Stimulated activated CD8-positive, alpha-beta memory T cell treated with anti-CD3 and anti-CD28 coated beads, Interleukin-12 subunit alpha, Interleukin-12 subunit beta, amount 100 ng/mL, for 1 hour (primary cell): ENCODE data around the gene DDT.
"Not testable (repeated sequence)": the region's sequence is repeated elsewhere in the genome, so short reads cannot be mapped to it uniquely, and the experiment has no call there.

Experiments
- DNase-seq: peaks from one replicate; pipeline ENCODE4 v3.0.0-alpha.2; 2020; ENCODE audit warnings: low read depth

The DDT gene

DNA sequence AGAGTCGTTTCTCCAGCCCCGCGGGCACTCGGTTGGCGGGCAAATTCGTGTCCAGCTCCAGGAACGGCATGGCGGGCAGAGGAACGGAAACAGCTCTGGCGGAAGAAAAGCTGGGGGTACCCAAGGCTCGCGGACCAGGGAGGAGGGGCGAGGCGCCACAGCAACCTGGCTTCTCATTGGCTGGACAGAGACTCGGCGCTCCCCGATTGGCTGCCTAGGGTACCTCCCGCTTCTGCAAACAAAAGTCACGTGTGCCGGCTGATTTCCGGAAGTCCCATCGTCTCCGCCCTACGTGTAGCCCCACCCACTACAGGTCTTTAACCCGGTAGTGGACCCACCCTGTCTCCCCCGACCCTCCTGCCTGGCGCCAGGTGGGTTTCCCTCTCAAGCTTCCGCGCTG, at the start of gene DDT:
Gene DDT, minus strand, starts transcription at position 97 of the 400 bp plus-strand sequence. Its CDS starts 27 bp downstream, at position 70.
- not testable (repeated sequence) for DNase-seq

GRCh38 chr22:24023204-24023789, 49.1 kb upstream of the DDT start:
- no peak for DNase-seq

GRCh38 chr22:24021304-24021703, 47.1 kb upstream of the DDT start:
- no peak for DNase-seq

GRCh38 chr22:24016156-24016555, 41.9 kb upstream of the DDT start:
- DNase-seq, result no peak

- no peak for DNase-seq
Measured at GRCh38 chr22:24011735-24012068, 37.5 kb upstream of the DDT start.

GRCh38 chr22:24010018-24010391, 35.8 kb upstream of the DDT start:
- no peak for DNase-seq

- DNase-seq, result no peak
Measured at GRCh38 chr22:24009227-24010017, 35.2 kb upstream of the DDT start.

GRCh38 chr22:24008381-24009226, 34.4 kb upstream of the DDT start:
- no peak for DNase-seq

GRCh38 chr22:24008022-24008283, 33.7 kb upstream of the DDT start:
- DNase-seq, result no peak

DNA sequence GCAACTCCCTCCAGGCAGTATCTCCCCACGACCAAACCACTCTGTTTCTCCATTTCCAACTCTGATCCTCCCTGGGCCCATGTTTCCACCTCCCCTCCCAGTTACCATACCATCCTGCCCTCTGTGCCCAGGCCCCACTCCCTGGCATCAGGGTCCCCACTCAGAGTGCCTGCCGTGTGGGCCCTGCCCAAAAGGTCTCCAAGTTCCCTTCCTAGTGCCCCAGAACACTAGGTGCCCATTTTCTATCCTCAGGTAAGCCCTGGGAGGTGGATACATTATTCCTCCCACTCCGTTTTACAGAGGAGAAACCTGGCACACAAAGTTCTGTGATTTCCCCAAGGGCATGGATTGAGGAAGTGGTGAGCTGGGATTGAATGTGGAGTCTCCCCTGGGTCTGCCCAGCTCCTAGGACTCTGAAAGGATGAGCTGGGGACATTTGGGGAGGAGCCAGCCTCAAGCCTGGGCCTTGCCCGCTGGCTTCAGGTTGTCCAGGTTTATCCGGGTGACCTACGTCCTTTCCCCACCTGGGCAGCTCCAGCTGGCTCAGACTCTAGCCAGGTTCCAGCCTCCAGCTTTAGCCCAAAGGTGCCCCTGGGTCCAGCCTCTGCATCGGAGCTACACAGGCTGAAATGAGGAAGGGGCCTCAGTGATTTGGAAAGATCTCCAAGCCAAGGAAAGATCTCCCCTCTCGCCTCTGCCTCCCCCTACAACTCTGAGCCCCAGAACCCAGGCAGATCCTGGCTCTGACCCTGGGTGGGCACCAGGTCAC, 33.2 kb upstream of the DDT start:
- no peak for DNase-seq

DNA sequence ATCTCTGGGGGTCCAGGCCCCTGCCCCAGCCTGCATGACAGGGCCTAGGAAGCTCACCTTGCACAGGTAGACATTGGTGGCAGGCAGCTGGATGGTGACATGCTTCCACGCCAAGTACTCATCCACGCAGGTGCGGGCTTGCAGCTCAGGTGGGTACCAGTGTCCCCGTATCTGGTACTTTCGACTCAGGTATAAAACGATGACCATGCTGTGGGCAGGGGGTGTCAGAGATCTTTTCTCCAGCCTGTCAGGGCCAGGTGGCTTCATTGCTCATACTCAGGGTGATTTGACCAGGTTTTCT, 32.6 kb upstream of the DDT start:
- DNase-seq, result no peak

GRCh38 chr22:24006207-24006913, 32.1 kb upstream of the DDT start:
- no peak for DNase-seq

DNA sequence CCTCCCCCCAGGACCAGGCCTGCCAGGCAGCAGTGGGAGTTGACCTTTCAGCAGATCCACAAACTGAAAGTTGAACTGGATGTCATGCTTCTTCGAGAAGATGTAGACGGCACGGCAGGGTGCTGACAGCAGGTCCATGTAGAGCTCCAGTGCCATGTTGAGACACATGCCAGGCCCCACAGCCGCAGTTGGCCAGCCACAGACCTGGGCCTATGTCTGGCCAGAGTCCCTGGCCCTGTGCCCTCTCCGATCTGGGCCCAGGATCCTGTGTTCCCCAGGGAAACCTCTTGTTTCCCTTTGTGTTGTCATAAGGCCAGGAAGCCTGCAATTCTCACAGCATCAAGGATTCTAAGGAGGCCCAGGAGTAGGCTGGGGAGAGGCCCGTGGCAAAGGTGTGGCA, 31.0 kb upstream of the DDT start, which contains the start of gene GSTT4:
Gene GSTT4, minus strand, starts transcription at position 253 of the 400 bp plus-strand sequence. Its CDS starts 97 bp downstream, at position 156.
- DNase-seq, result no peak

- DNase-seq, result no peak
Measured at GRCh38 chr22:24003887-24004286, 29.6 kb upstream of the DDT start.

DNA sequence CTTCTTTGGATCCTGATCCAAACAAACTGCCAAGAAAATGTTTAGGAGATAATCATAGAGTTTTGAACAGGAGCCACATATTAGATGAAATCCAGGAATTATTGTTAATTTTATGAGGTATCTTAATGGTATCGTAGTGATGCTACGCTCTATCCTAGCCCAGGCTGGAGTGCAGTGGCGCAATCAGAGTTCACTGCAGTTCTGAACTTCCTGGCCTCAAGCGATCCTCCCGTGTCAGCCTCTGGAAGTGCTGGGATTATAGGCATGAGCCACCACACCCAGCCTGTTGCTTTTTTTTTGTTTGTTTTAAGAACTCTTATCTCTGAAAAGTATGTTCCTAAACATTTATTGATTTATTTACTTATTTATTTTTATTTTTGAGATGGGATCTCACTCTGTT, 28.6 kb upstream of the DDT start:
- no peak for DNase-seq

- DNase-seq, result no peak
Measured at GRCh38 chr22:24002272-24002671, 28.0 kb upstream of the DDT start.

- DNase-seq, result no peak
Measured at GRCh38 chr22:24001314-24001713, 27.1 kb upstream of the DDT start.

- not testable (repeated sequence) for DNase-seq
Measured at GRCh38 chr22:23999779-24000178, 25.5 kb upstream of the DDT start.

GRCh38 chr22:23997092-23997491, 22.9 kb upstream of the DDT start:
- no peak for DNase-seq

DNA sequence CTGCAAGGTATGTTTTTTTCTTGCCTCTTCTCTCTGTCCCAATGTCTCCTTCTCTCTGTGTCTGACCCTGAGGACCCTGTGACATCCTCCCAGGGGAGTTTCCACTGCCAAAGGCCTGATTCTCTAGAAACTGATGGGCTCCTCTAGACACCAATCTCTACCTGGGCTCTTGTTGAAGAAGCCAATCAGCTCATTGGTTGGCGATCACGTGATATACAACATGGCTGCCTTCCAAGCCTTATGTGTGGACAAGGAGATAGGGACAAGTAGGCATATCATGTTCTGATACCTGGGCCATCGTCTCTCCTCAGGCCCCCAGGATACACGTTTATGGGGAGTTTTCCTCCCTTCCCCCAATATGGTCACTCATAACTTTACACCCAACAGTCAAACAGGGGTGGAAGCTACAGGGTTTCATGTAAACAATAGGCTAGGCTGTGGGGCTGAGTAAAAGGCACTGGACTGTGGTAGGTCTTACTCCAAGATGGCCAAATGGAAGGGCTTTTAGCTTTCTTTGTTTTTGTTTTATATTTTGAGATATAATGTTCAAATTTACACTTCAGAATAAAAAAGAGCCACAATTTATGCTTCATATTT, 19.4 kb upstream of the DDT start:
- not testable (repeated sequence) for DNase-seq

DNA sequence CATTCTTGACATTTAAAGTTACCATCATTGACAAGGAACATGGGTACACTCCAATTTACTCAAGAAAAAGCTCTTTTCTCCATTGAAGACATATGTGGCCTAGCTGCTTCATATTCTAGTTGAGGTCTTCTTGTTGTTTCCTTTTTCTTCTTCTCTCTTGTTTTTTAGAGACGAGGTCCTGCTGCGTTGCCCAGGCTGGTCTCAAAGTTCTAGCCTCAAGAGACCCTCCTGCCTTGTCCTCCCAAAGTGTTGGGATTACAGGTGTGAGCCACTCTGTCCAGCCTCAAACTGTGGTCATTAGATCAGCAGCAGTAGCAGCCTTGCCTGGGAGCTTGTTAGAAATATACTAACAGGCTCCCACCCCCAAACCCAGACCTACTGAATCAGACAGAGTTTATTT, 18.8 kb upstream of the DDT start:
- DNase-seq, result not testable (repeated sequence)
